K562 (cell line): ENCODE data around the gene CNTF. TPM values are rescaled to one million over a fixed set of nuclear protein-coding genes. Genes with fewer than 3 reads are reported as not detected.

Source experiments
- BDP1 ChIP-seq: IDR thresholded peaks from 3 replicates; pipeline ENCODE4 v1.6.1; 2011; ENCODE audit not compliant: insufficient read length, insufficient read depth
- CBFA2T2 ChIP-seq: fragments of 450-650 bp; conservative IDR thresholded peaks from 2 replicates; pipeline ENCODE4 v1.6.1; 2017; ENCODE audit warnings: mild to moderate bottlenecking
- COPS2 ChIP-seq: fragments of 450-650 bp; conservative IDR thresholded peaks from 2 replicates; pipeline ENCODE4 v1.6.1; 2016; ENCODE audit warnings: mild to moderate bottlenecking, moderate library complexity
- FOS ChIP-seq: IDR thresholded peaks from 3 replicates; pipeline ENCODE4 v1.6.1; 2011; ENCODE audit not compliant: insufficient read length; ENCODE audit errors: extremely low read depth
- FOXA1 ChIP-seq: fragments of 450-650 bp; IDR thresholded peaks from 2 replicates; pipeline ENCODE4 v1.6.1; 2016; ENCODE audit warnings: mild to moderate bottlenecking, borderline replicate concordance
- FOXJ2 ChIP-seq: fragments of 200-800 bp; sonication (Bioruptor generic); IDR thresholded peaks from 2 replicates; pipeline ENCODE4 v1.6.1; 2016; ENCODE audit warnings: missing genetic modification characterization, missing compliant biosample characterization
- GTF2E2 ChIP-seq: fragments of 200-800 bp; sonication (Bioruptor generic); IDR thresholded peaks from 2 replicates; pipeline ENCODE4 v1.6.1; 2016; ENCODE audit warnings: missing genetic modification characterization, missing compliant biosample characterization
- MED1 ChIP-seq: sonication (generic); formaldehyde crosslinking; IDR thresholded peaks from 2 replicates; pipeline ENCODE4 v1.8.1; 2023; ENCODE audit warnings: missing genetic modification reagents, borderline replicate concordance
- NCOR1 ChIP-seq: fragments of 450-650 bp; IDR thresholded peaks from 2 replicates; pipeline ENCODE4 v1.6.1; 2016; ENCODE audit warnings: mild to moderate bottlenecking, moderate library complexity
- PRPF4 ChIP-seq: fragments of 200-400 bp; formaldehyde crosslinking; IDR thresholded peaks from one replicate; pipeline ENCODE4 v1.6.1; 2017; ENCODE audit warnings: low read length, low read depth, mild to moderate bottlenecking; ENCODE audit not compliant: insufficient read depth, poor library complexity, severe bottlenecking
- RB1 ChIP-seq: fragments of 450-650 bp; IDR thresholded peaks from 2 replicates; pipeline ENCODE4 v1.6.1; 2017; ENCODE audit warnings: low read depth, mild to moderate bottlenecking
- SAFB ChIP-seq: fragments of 200-400 bp; formaldehyde crosslinking; IDR thresholded peaks from 2 replicates; pipeline ENCODE4 v1.6.1; 2017; ENCODE audit warnings: low read depth, low read length, borderline replicate concordance
- SIN3B ChIP-seq: fragments of 450-650 bp; IDR thresholded peaks from 2 replicates; pipeline ENCODE4 v1.6.1; 2017; ENCODE audit warnings: low read depth, mild to moderate bottlenecking, moderate library complexity
- SMARCC2 ChIP-seq: fragments of 450-650 bp; IDR thresholded peaks from 2 replicates; pipeline ENCODE4 v1.6.1; 2017; ENCODE audit warnings: antibody characterized with exemption, moderate library complexity, mild to moderate bottlenecking, low read depth
- SP1 ChIP-seq: sonication (generic); formaldehyde crosslinking; IDR thresholded peaks from 2 replicates; pipeline ENCODE4 v1.8.1; 2022; ENCODE audit warnings: mild to moderate bottlenecking, missing genetic modification reagents
- ZBTB17 ChIP-seq: fragments of 450-650 bp; formaldehyde crosslinking; IDR thresholded peaks from 2 replicates; pipeline ENCODE4 v1.4.0; 2020; ENCODE audit warnings: mild to moderate bottlenecking
- ZHX1 ChIP-seq: fragments of 150-350 bp; conservative IDR thresholded peaks from 2 replicates; pipeline ENCODE4 v1.6.1; 2014; ENCODE audit warnings: low read length
- ZNF239 ChIP-seq: fragments of 250-450 bp; sonication (Bioruptor Pico); IDR thresholded peaks from 2 replicates; pipeline ENCODE4 v1.4.0; 2020; ENCODE audit warnings: mild to moderate bottlenecking
- ZNF3 ChIP-seq: fragments of 250-450 bp; sonication (Bioruptor Pico); IDR thresholded peaks from 2 replicates; pipeline ENCODE4 v1.5.0; 2021; ENCODE audit warnings: mild to moderate bottlenecking, moderate library complexity
- ZNF57 ChIP-seq: fragments of 450-650 bp; formaldehyde crosslinking; IDR thresholded peaks from 2 replicates; pipeline ENCODE4 v1.4.0; 2020; ENCODE audit warnings: mild to moderate bottlenecking, moderate library complexity
- ZNF830 ChIP-seq: fragments of 250-450 bp; sonication (Bioruptor Pico); IDR thresholded peaks from 2 replicates; pipeline ENCODE4 v1.5.0; 2021; ENCODE audit warnings: mild to moderate bottlenecking
- polyA plus RNA-seq, 8 experiments: library from polyadenylated mRNA; depleted of rRNA in 4 of 8; stranded (reverse) in 5 of 8; unstranded in 3 of 8; fragments of >200 nt; fragmentation: Nextera tagmentation in 2 of 8; fragmentation: Illumina TruSeq in 1 of 8; extraction: Ambion mirVana in 2 of 8; extraction: Trizol in 1 of 8; gene quantifications; 2 replicates each; pipeline versions ENCODE4 v1.2.1 to v1.2.3, GENCODE V29; 2011 to 2014; ENCODE audit warnings: inconsistent platforms in 1 of 8, missing spikeins in 1 of 8
- total RNA-seq, 7 experiments: library from RNA; depleted of rRNA in 6 of 7; stranded (reverse); fragments of >200 nt in 6 of 7; fragmentation: Illumina TruSeq in 2 of 7; extraction: Trizol in 2 of 7; gene quantifications; 2 replicates each; pipeline versions ENCODE4 v1.2.1 to v1.2.3, GENCODE V29; 2011 to 2021; ENCODE audit warnings: low replicate concordance in 1 of 7
- TF ChIP-seq, protein P1 (sequence below), 2 experiments: fragments of 450-650 bp in 1 of 2; sonication (generic) in 1 of 2; formaldehyde crosslinking; conservative IDR thresholded peaks; 2 replicates each; pipeline versions ENCODE4 v1.4.0 to v1.8.1; 2020 to 2022; ENCODE audit warnings: mild to moderate bottlenecking in 1 of 2, missing genetic modification reagents in 1 of 2
- TF ChIP-seq, protein P2 (sequence below), 2 experiments: fragments of 200-800 bp in 1 of 2; sonication (Bioruptor generic) in 1 of 2; sonication (generic) in 1 of 2; formaldehyde crosslinking in 1 of 2; IDR thresholded peaks in 1 of 2; conservative IDR thresholded peaks in 1 of 2; 2 replicates each; pipeline versions ENCODE4 v1.5.0 to v1.6.1; 2016 to 2020; ENCODE audit warnings: missing compliant biosample characterization in 1 of 2, missing genetic modification characterization in 1 of 2, missing genetic modification reagents in 1 of 2
- TF ChIP-seq, protein P3 (sequence below), 2 experiments: fragments of 450-650 bp in 1 of 2; sonication (generic) in 1 of 2; formaldehyde crosslinking in 1 of 2; IDR thresholded peaks in 1 of 2; conservative IDR thresholded peaks in 1 of 2; 2 replicates each; pipeline versions ENCODE4 v1.6.1 to v1.8.1; 2016 to 2023; ENCODE audit warnings: mild to moderate bottlenecking in 2 of 2, moderate library complexity in 2 of 2, inconsistent platforms in 1 of 2, missing genetic modification reagents in 1 of 2

CNTF gene
- total and polyA plus RNA-seq, 9 of the 15 experiments (the other 6 are each of a cell fraction or from before 2014, with no cell fraction given): 0.17 to 5.0 (median 2.3) TPM

- TF ChIP-seq FOS: peak; percentile 77
- TF ChIP-seq ZHX1: peak; percentile 96
- TF ChIP-seq ZNF57 (CRISPR knock-in tag): no peak
- peak; percentile 14; the same call in 1 of the 2 replicates for TF ChIP-seq FOXJ2
- TF ChIP-seq RB1: peak; percentile 59; the same call in 1 of the 2 replicates
- no peak for TF ChIP-seq FOXA1
- TF ChIP-seq, protein P1, sequence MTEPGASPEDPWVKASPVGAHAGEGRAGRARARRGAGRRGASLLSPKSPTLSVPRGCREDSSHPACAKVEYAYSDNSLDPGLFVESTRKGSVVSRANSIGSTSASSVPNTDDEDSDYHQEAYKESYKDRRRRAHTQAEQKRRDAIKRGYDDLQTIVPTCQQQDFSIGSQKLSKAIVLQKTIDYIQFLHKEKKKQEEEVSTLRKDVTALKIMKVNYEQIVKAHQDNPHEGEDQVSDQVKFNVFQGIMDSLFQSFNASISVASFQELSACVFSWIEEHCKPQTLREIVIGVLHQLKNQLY (CRISPR knock-in tag; conservative IDR thresholded peaks at IDR 0.05): peak; percentile 48 to 57; a peak in 1 of 4 replicates
- no peak for TF ChIP-seq SIN3B
- 0 out of 2 replicates have a peak, but pooled peaks have one; percentile 20 for TF ChIP-seq NCOR1
- TF ChIP-seq, protein P2, sequence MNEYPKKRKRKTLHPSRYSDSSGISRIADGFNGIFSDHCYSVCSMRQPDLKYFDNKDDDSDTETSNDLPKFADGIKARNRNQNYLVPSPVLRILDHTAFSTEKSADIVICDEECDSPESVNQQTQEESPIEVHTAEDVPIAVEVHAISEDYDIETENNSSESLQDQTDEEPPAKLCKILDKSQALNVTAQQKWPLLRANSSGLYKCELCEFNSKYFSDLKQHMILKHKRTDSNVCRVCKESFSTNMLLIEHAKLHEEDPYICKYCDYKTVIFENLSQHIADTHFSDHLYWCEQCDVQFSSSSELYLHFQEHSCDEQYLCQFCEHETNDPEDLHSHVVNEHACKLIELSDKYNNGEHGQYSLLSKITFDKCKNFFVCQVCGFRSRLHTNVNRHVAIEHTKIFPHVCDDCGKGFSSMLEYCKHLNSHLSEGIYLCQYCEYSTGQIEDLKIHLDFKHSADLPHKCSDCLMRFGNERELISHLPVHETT (CRISPR knock-in tag; conservative IDR thresholded peaks at IDR 0.05 in 1 of 2, IDR thresholded peaks at IDR 0.05 in 1 of 2): no peak
- TF ChIP-seq ZNF239: no peak
- no peak for TF ChIP-seq SAFB
- no peak for TF ChIP-seq ZBTB17 (CRISPR knock-in tag)
- TF ChIP-seq, protein P3, sequence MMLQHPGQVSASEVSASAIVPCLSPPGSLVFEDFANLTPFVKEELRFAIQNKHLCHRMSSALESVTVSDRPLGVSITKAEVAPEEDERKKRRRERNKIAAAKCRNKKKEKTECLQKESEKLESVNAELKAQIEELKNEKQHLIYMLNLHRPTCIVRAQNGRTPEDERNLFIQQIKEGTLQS (IDR thresholded peaks at IDR 0.05): no peak
- TF ChIP-seq, protein P3 (CRISPR knock-in tag; conservative IDR thresholded peaks at IDR 0.05): no peak; the same call in 1 of the 2 replicates
- peak; percentile 63; the same call in 1 of the 2 replicates for TF ChIP-seq ZNF830 (CRISPR knock-in tag)
- TF ChIP-seq GTF2E2 (tag): no peak
- no peak for TF ChIP-seq MED1
- TF ChIP-seq SMARCC2: no peak
- peak; percentile 17 for TF ChIP-seq SP1 (CRISPR knock-in tag)
- TF ChIP-seq COPS2: no peak
- TF ChIP-seq PRPF4: peak; percentile 24
- TF ChIP-seq CBFA2T2: no peak
- TF ChIP-seq ZNF3 (CRISPR knock-in tag): no peak
- no peak for TF ChIP-seq BDP1
Observed at GRCh38 chr11:58578635-58579191, 43.8 kb upstream of the CNTF start, which contains the start of gene ZFP91 (continued).
